PC-3 (cell line): Measurements from ENCODE around the gene TGFB1. TPM values are rescaled to one million over a fixed set of nuclear protein-coding genes. Genes with fewer than 3 reads are reported as not detected.

Experiments
- ATAC-seq: fragments of 200-7000 bp; cut with Tn5 transposase; 2 replicates; pipeline ENCODE4 v1.9.1; 2020; ENCODE audit warnings: mild to moderate bottlenecking, moderate library complexity
- BruUV-seq: library from RNA; stranded (reverse); fragments of 400-500 nt; replicated peaks from 2 replicates; lab custom pipeline; 2021; lab: Mats Ljungman, UMichigan
- CTCF ChIA-PET: fragments of 300-600 bp; sonication (Branson Sonifier 250); formaldehyde crosslinking; loops from one replicate; lab custom pipeline; 2022; ENCODE audit warnings: antibody characterized with exemption; lab: Charles Lee
- POLR2A ChIA-PET: fragments of 300-600 bp; sonication (Branson Sonifier 250); formaldehyde crosslinking; loops from one replicate; lab custom pipeline; 2022; ENCODE audit warnings: antibody characterized with exemption; ENCODE audit not compliant: unreplicated experiment; lab: Charles Lee
- DNase-seq: peaks from one replicate; pipeline ENCODE4 v3.0.0-alpha.2; 2015
- H2AFZ ChIP-seq: fragments of 300-600 bp; sonication (generic); 2 replicates; pipeline ENCODE4 v1.6.0; 2016; ENCODE audit warnings: antibody characterized with exemption, low read length
- H3F3A ChIP-seq: fragments of 300-600 bp; sonication (generic); one replicate; pipeline ENCODE4 v1.6.0; 2017; ENCODE audit warnings: antibody characterized with exemption, low read length, control low read depth, mild to moderate bottlenecking; ENCODE audit not compliant: unreplicated experiment
- H3K27ac ChIP-seq: fragments of 300-600 bp; sonication (generic); 2 replicates; pipeline ENCODE4 v1.5.1; 2016; ENCODE audit warnings: mild to moderate bottlenecking, low read length
- H3K27me3 ChIP-seq: fragments of 300-600 bp; sonication (generic); 2 replicates; pipeline ENCODE4 v1.6.1; 2016; ENCODE audit warnings: low read length, mixed read lengths
- H3K36me3 ChIP-seq: fragments of 300-600 bp; sonication (generic); 2 replicates; pipeline ENCODE4 v1.6.1; 2016; ENCODE audit warnings: low read depth, mixed run types, low read length, mixed read lengths
- H3K4me1 ChIP-seq: fragments of 300-600 bp; sonication (generic); 2 replicates; pipeline ENCODE4 v1.5.1; 2016; ENCODE audit warnings: low read length; ENCODE audit not compliant: insufficient read depth
- H3K4me2 ChIP-seq: fragments of 300-600 bp; sonication (generic); 2 replicates; pipeline ENCODE4 v1.6.0; 2016; ENCODE audit warnings: low read length
- H3K4me3 ChIP-seq: fragments of 300-600 bp; sonication (generic); 2 replicates; pipeline ENCODE4 v1.5.1; 2016; ENCODE audit warnings: mild to moderate bottlenecking, low read length, mixed read lengths
- H3K79me2 ChIP-seq: fragments of 300-600 bp; sonication (generic); 2 replicates; pipeline ENCODE4 v1.6.1; 2017; ENCODE audit warnings: low read length, mixed read lengths
- H3K9ac ChIP-seq: fragments of 300-600 bp; sonication (generic); 2 replicates; pipeline ENCODE4 v1.6.0; 2016; ENCODE audit warnings: mild to moderate bottlenecking, low read length
- H3K9me2 ChIP-seq: fragments of 300-600 bp; sonication (generic); replicated peaks from 2 replicates; pipeline ENCODE4 v1.6.1; 2016; ENCODE audit warnings: mixed run types, low read length, mixed read lengths
- H3K9me3 ChIP-seq: fragments of 300-600 bp; sonication (generic); 2 replicates; pipeline ENCODE4 v1.6.1; 2016; ENCODE audit warnings: low read length, mixed read lengths
- H4K20me1 ChIP-seq: fragments of 300-600 bp; sonication (generic); 2 replicates; pipeline ENCODE4 v1.6.1; 2016; ENCODE audit warnings: low read length, mixed read lengths
- EZH2 ChIP-seq: fragments of 300-600 bp; sonication (generic); IDR thresholded peaks from one replicate; pipeline ENCODE4 v1.6.1; 2017; ENCODE audit warnings: antibody characterized with exemption, mild to moderate bottlenecking, low read length; ENCODE audit not compliant: unreplicated experiment
- EZH2phosphoT487 ChIP-seq: fragments of 300-600 bp; sonication (generic); IDR thresholded peaks from 2 replicates; pipeline ENCODE4 v1.6.1; 2018; ENCODE audit warnings: mild to moderate bottlenecking, antibody characterized with exemption, low read length, borderline replicate concordance
- intact Hi-C: fragments of 100-400 bp; cut with micrococcal nuclease; formaldehyde crosslinking; loops from 2 replicates; pipeline ENCODE4 v1.9.0; 2023
- total RNA-seq: library from RNA; depleted of rRNA; stranded (reverse); fragments of >200 nt; gene quantifications from 2 replicates; pipeline ENCODE4 v1.2.3, GENCODE V29; 2014
- TF ChIP-seq, protein P1 (sequence below): fragments of 300-600 bp; sonication (generic); conservative IDR thresholded peaks from 2 replicates; pipeline ENCODE4 v1.5.1; 2017; ENCODE audit warnings: antibody characterized with exemption, low read depth, mild to moderate bottlenecking, low read length

The TGFB1 gene
- total RNA-seq, 1 experiment from 2014 or later, result 16.4 TPM

- peak overlapping the region; percentile 76 for H3K4me3 ChIP-seq
- DNase-seq (peak; percentile 12), ATAC-seq (peak; percentile 13)
- TSS peak; percentile 66 for BruUV-seq
- H4K20me1 ChIP-seq, result no peaks in the 10 kb centered on the region
- no peaks in the 10 kb centered on the region for H3F3A ChIP-seq
- peaks cover 10% of the 10 kb centered on the region; the same call in 1 of the 2 replicates for H3K4me1 ChIP-seq
- intact Hi-C loops, result loop anchor here (2.0 kb wide), 2 partner anchors 45 to 105 kb away; partner anchors contain the start of gene HNRNPUL1
- ChIA-PET CTCF (interaction anchor here (1.8 kb wide), 1 partner anchor 43 kb away, joined by 6 read pairs; no protein-coding TSS in a partner anchor), POLR2A (no interaction called here)
- H3K27me3 ChIP-seq, result no peaks in the 10 kb centered on the region
- peak overlapping the region; percentile 96 for H3K4me2 ChIP-seq
- peak overlapping the region; percentile 94 for H3K9ac ChIP-seq
- peak overlapping the region; percentile 86 for H3K27ac ChIP-seq
- no peaks in the 10 kb centered on the region for H3K9me2 ChIP-seq
- no peaks in the 10 kb centered on the region for H3K9me3 ChIP-seq
- H3K79me2 ChIP-seq, result peaks cover 31% of the 10 kb centered on the region
- no peak for TF ChIP-seq EZH2phosphoT487
- TF ChIP-seq, protein P1, sequence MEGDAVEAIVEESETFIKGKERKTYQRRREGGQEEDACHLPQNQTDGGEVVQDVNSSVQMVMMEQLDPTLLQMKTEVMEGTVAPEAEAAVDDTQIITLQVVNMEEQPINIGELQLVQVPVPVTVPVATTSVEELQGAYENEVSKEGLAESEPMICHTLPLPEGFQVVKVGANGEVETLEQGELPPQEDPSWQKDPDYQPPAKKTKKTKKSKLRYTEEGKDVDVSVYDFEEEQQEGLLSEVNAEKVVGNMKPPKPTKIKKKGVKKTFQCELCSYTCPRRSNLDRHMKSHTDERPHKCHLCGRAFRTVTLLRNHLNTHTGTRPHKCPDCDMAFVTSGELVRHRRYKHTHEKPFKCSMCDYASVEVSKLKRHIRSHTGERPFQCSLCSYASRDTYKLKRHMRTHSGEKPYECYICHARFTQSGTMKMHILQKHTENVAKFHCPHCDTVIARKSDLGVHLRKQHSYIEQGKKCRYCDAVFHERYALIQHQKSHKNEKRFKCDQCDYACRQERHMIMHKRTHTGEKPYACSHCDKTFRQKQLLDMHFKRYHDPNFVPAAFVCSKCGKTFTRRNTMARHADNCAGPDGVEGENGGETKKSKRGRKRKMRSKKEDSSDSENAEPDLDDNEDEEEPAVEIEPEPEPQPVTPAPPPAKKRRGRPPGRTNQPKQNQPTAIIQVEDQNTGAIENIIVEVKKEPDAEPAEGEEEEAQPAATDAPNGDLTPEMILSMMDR, result no peak
- TF ChIP-seq EZH2, result no peak
- peaks cover 14% of the 10 kb centered on the region; the same call in 1 of the 2 replicates for H3K36me3 ChIP-seq
- peak overlapping the region; percentile 85 for H2AFZ ChIP-seq
Observed at GRCh38 chr19:41309180-41310032, 44.3 kb downstream of the TGFB1 start.

DNA sequence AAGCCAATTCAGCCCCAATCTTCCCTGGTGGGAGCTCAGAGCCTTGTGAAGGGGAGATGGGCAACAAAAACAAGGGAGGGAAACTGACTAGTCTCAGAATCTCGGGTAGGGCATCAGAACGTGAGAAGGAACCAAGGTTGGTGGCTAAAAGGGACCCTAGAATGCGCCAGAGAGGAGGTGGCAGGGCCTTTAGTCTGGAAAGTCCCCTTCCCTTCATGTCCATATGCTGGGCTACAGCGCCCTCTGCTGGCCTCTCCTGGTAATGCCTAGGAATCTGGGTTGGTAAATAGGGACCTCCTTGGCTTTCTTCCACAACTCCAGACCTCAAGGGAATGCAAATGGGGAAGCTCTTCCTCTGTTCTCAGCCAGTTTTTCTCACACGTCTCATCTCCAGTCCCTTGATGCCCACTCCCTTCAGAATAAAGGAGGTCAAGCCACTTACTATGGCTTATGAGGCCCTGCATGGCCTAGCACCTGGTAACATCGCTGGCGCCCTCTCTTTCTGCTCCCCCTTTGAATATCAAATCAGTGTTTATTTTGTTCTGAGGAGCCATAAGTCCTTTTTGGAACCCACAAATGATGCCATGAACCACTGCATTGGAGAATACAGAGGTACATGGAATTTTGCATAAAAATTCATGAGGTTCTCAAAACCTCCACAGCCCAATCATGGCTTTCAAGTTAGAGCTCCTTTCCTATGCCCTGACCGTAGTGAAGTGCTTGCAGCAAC, 45.1 kb downstream of the TGFB1 start:
- Histone ChIP-seq H4K20me1 (no peaks in the 10 kb centered on the region), H2AFZ (no peak overlapping the region), H3K27ac (no peak overlapping the region), H3K79me2 (peaks cover 31% of the 10 kb centered on the region), H3K9ac (no peak overlapping the region), H3F3A (no peaks in the 10 kb centered on the region), H3K4me2 (peak overlapping the region; percentile 96; the same call in 1 of the 2 replicates), H3K4me3 (no peak overlapping the region), H3K9me2 (no peaks in the 10 kb centered on the region), H3K36me3 (peaks cover 21% of the 10 kb centered on the region; the same call in 1 of the 2 replicates), H3K4me1 (peaks cover 10% of the 10 kb centered on the region; the same call in 1 of the 2 replicates), H3K9me3 (no peaks in the 10 kb centered on the region), H3K27me3 (no peaks in the 10 kb centered on the region)
- CTCF ChIA-PET, result no interaction called here
- DNase-seq, result peak; percentile 94
- BruUV-seq, result no TSS peak
- intact Hi-C loops, result loop anchor here (2.0 kb wide), 1 partner anchor 104 kb away; no protein-coding TSS in a partner anchor
- TF ChIP-seq EZH2phosphoT487 (no peak), EZH2 (no peak)
- TF ChIP-seq, protein P1, result peak; percentile 91
- peak; percentile 45 for ATAC-seq
- POLR2A ChIA-PET, result no interaction called here
